Activated naive CD4-positive, alpha-beta T cell treated with Interleukin-2 at 50 U/mL for 16 hours (primary cell): ENCODE results near the gene PDE1A.

Experiments used
- DNase-seq: peaks from one replicate; pipeline ENCODE4 v3.0.0-alpha.2; 2020

The PDE1A gene

GRCh38 chr2:182261860-182262387 is 164.9 kb downstream of the PDE1A start:
- DNase-seq, result no peak

- DNase-seq, result no peak
These were observed 167.1 kb downstream of the PDE1A start for GRCh38 chr2:182259629-182260150.

- no peak for DNase-seq
These were observed 174.3 kb downstream of the PDE1A start for GRCh38 chr2:182252534-182252933.

GRCh38 chr2:182248898-182249297 is 177.9 kb downstream of the PDE1A start:
- DNase-seq, result no peak

GRCh38 chr2:182248362-182248761 is 178.5 kb downstream of the PDE1A start:
- no peak for DNase-seq

- no peak for DNase-seq
These were observed 179.0 kb downstream of the PDE1A start for GRCh38 chr2:182247831-182248230.

GRCh38 chr2:182245963-182246362 is 180.9 kb downstream of the PDE1A start:
- DNase-seq, result no peak

- no peak for DNase-seq
These were observed 184.2 kb downstream of the PDE1A start for GRCh38 chr2:182242609-182243008.

GRCh38 chr2:182241936-182242335 is 184.9 kb downstream of the PDE1A start:
- DNase-seq, result no peak

GRCh38 chr2:182240862-182241371 is 185.9 kb downstream of the PDE1A start:
- no peak for DNase-seq

GRCh38 chr2:182230561-182230960 is 196.3 kb downstream of the PDE1A start:
- no peak for DNase-seq

GRCh38 chr2:182229297-182229696 is 197.5 kb downstream of the PDE1A start:
- DNase-seq, result no peak

- DNase-seq, result no peak
These were observed 198.1 kb downstream of the PDE1A start for GRCh38 chr2:182228741-182229140.

- DNase-seq, result no peak
These were observed 198.8 kb downstream of the PDE1A start for GRCh38 chr2:182228073-182228473.

GRCh38 chr2:182226807-182227206 is 200.0 kb downstream of the PDE1A start:
- no peak for DNase-seq

- no peak for DNase-seq
These were observed 202.2 kb downstream of the PDE1A start for GRCh38 chr2:182224669-182225068.

GRCh38 chr2:182220998-182221397 is 205.8 kb downstream of the PDE1A start:
- no peak for DNase-seq

GRCh38 chr2:182220335-182220734 is 206.5 kb downstream of the PDE1A start:
- DNase-seq, result no peak

GRCh38 chr2:182210669-182211068 is 216.2 kb downstream of the PDE1A start:
- no peak for DNase-seq

GRCh38 chr2:182208421-182208820 is 218.4 kb downstream of the PDE1A start:
- DNase-seq, result no peak

GRCh38 chr2:182207049-182207746 is 219.6 kb downstream of the PDE1A start:
- DNase-seq, result no peak

GRCh38 chr2:182197529-182197928 is 229.3 kb downstream of the PDE1A start:
- DNase-seq, result no peak

- no peak for DNase-seq
These were observed 233.5 kb downstream of the PDE1A start for GRCh38 chr2:182193291-182193690.

GRCh38 chr2:182191061-182191460 is 235.8 kb downstream of the PDE1A start:
- DNase-seq, result no peak

- no peak for DNase-seq
These were observed 239.7 kb downstream of the PDE1A start for GRCh38 chr2:182187130-182187529.
